Muscle of arm (tissue), 12 donors: ENCODE results near the gene GALNT17. TPM values are rescaled to one million over a fixed set of nuclear protein-coding genes. Genes with fewer than 3 reads are reported as not detected.
"Not testable (repeated sequence)": the region's sequence is repeated elsewhere in the genome, so short reads cannot be mapped to it uniquely, and the experiment has no call there.

Experiments
- DNase-seq: peaks from one replicate; pipeline ENCODE4 v3.0.0-alpha.2; 2013
- polyA plus RNA-seq, 12 donors: library from polyadenylated mRNA; unstranded; fragments of 120-200 nt; gene quantifications; one replicate each; pipeline ENCODE4 v1.2.1, GENCODE V29; 2013; ENCODE audit not compliant: insufficient read length in 12 of 12

The GALNT17 gene
- polyA plus RNA-seq, 12 donors, result 22.7 to 40.4 (median 33.6) TPM; not detected in 1

DNA sequence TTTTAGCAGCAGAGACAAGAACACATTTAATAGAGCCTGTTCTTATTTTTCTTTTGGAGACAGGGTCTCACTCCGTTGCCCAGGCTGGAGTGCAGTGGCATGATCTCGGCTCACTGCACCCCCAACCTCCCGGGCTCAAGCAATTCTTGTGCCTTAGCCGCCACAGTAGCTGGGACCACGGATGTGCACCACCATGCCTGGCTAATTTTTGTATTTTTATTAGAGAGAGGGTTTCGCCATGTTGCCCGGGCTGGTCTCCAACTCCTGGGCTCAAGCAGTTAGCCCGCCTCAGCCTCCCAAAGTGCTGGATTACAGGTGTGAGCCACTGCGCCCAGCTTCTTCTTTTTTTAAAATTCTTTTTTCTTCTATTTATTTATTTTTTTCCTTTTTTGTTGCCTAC is 23.3 kb downstream of the GALNT17 start:
- no peak for DNase-seq

- no peak for DNase-seq
Observed at GRCh38 chr7:71157757-71158156, 25.8 kb downstream of the GALNT17 start.

DNA sequence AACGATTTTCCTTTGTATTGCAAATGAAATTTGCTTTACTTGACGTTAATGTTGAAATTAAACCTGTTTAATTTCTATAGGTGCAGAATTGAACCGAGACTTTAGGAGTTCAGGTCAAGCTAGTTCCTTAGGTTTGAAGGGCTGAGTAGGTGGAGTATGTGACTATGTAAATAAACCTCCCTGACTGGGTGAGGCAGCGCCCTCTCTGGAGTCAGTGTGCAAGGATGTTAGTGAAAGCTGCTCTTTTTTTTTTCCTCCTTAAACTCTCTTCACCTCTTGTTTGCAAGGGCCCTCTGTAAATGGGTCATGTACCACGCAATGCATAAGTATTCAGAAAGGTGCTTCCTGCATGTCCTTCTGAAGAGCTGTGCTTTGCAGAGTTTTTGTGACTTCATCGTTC is 33.8 kb downstream of the GALNT17 start:
- DNase-seq, result no peak

GRCh38 chr7:71171476-71171875 is 39.5 kb downstream of the GALNT17 start:
- DNase-seq, result peak; percentile 66

DNA sequence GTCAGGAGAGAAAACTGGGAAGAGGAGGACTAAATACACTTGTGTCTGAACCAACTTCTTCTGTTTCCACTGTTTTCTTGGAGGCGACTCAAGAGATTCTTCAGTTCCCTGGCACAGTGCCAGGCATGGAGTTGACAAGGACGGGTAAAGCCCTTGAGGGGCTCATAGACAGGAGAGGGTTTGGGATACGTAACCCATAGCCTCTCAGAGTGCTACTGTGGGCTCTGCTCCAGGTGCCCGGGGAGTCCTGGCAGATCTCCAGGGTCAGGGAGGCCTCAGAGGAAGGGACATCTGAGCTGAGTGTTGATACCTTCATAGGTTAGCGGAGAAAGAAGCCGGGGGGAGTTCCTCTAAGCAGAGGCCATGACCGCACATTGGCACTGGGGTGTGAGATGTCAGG is 42.0 kb downstream of the GALNT17 start:
- DNase-seq, result peak; percentile 41

- DNase-seq, result no peak
Observed at GRCh38 chr7:71182438-71182935, 50.5 kb downstream of the GALNT17 start.

DNA sequence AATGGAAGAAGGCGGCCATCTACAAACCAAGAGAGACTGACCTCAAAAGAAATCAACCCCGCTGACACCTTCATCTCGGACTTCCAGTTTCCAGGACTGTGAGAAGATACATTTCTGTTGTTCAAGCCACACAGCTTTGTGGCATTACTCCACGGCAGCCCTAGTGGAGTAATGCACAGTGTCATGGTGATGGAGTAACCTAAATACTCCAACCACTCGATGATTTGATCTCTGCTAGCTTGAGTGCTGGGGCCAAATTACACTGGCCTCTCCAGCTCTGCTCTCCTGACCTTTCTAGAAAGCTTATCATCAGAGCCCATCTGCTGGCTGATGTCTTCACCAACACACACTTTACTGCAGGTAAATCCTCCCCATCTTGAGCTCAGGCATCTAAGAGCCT is 52.2 kb downstream of the GALNT17 start:
- no peak for DNase-seq

- DNase-seq, result no peak
Observed at GRCh38 chr7:71184609-71185008, 52.7 kb downstream of the GALNT17 start.

GRCh38 chr7:71186535-71187057 is 54.7 kb downstream of the GALNT17 start:
- DNase-seq, result no peak

GRCh38 chr7:71191771-71192170 is 59.8 kb downstream of the GALNT17 start:
- DNase-seq, result no peak

GRCh38 chr7:71193099-71193810 is 61.3 kb downstream of the GALNT17 start:
- DNase-seq, result no peak

- no peak for DNase-seq
Observed at GRCh38 chr7:71198391-71198790, 66.4 kb downstream of the GALNT17 start.

GRCh38 chr7:71198887-71199286 is 66.9 kb downstream of the GALNT17 start:
- no peak for DNase-seq

- DNase-seq, result no peak
Observed at GRCh38 chr7:71206184-71206583, 74.2 kb downstream of the GALNT17 start.

GRCh38 chr7:71208881-71209280 is 76.9 kb downstream of the GALNT17 start:
- peak; percentile 25 for DNase-seq

- not testable (repeated sequence) for DNase-seq
Observed at GRCh38 chr7:71209484-71209883, 77.5 kb downstream of the GALNT17 start.

DNA sequence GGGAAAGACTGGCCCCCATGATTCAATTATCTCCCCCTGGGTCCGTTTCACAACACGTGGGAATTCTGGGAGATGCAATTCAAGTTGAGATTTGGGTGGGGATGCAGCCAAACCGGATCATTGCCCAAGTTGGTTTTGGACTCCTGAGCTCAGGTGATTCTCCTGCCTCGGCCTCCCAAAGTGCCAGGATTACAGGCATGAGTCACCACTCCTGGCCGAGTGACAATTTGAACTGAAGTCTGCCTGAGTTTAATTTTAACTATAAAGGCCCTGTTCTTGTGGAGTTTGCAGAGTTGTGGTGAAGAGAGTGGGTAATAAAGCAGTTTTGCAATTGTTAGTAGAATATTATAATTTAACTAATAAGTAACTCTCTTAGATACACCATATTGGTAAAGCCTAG is 78.3 kb downstream of the GALNT17 start:
- no peak for DNase-seq

GRCh38 chr7:71212433-71212832 is 80.5 kb downstream of the GALNT17 start:
- DNase-seq, result not testable (repeated sequence)

- no peak for DNase-seq
Observed at GRCh38 chr7:71216211-71216610, 84.3 kb downstream of the GALNT17 start.

DNA sequence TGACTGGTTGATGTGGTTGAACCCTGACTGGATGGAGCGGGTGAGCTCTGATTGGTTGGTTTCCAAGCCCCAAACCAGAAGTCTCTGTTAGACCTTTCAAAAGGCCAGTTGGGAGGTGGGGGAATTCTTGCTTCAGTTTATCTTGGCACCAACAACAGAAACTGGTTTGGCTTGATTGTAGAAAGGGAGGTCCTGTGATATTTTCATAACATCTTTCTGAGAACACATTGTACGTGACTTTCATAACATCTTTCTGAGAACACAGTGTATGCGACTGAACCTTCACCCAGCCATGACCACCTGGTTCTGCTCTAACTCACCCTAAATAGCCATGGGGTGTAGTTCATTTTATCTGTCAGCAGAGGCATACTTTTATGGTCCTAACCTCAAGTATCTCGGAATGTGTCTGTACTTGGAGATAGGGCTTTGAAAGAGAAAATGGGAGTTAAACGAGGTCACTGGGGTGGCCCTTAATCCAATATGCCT is 88.3 kb downstream of the GALNT17 start:
- no peak for DNase-seq

DNA sequence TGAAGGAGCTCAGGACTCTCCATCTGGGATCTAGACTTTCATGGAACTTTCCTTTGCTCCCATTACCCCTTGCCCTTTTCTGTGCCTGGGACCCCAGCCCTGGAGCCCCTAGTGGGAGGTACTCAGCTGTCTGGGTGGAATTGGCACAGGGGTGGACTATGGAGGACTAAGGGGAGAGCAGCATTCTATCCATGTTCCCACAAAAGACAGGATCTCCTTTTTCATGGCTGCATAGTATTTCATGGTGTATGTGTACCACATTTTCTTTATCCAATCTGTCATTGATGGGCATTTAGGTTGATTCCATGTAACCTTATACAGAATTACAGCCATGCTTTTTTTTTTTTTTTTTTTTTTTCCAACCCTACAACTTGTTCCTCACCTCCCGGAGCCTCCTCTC is 89.1 kb downstream of the GALNT17 start:
- no peak for DNase-seq

GRCh38 chr7:71221549-71221948 is 89.6 kb downstream of the GALNT17 start:
- DNase-seq, result no peak

- no peak for DNase-seq
Observed at GRCh38 chr7:71227126-71227525, 95.2 kb downstream of the GALNT17 start.

- DNase-seq, result no peak
Observed at GRCh38 chr7:71229148-71229547, 97.2 kb downstream of the GALNT17 start.
